Activated CD4-positive, CD25-positive, alpha-beta regulatory T cell treated with anti-CD3 and anti-CD28 coated beads, Interleukin-2, amount 50 U/mL, for 24 hours (primary cell): ENCODE data around the gene FRMD4B.
A peak's percentile ranks its signal among the peaks of the same experiment; 100 is the strongest.

Source experiments
- ATAC-seq, 2 donors: fragments of 150-1000 bp; cut with Tn5 transposase; one replicate each; pipeline ENCODE4 v1.10.0; 2021; ENCODE audit warnings: mild to moderate bottlenecking in 1 of 2, moderate library complexity in 1 of 2

FRMD4B gene

DNA sequence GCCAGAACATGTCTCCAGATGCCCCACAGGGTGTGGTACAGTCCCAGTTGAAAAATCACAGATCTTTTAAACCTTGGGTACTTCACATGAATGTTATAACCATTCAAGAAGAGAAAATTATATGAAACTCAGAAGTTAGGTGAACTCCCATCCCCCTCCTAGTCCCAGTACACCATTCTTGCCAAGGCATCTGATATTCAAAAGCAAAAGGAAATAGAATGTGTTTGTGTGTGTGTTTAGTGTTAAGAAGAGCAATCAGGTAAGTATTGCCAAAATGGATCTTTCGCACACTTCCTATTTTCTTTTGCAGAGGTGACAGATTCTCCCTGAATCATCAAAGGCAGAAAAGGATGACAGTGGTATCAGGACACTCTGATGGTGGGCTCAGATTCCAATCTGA, 219.4 kb downstream of the FRMD4B start:
- no peak for ATAC-seq

DNA sequence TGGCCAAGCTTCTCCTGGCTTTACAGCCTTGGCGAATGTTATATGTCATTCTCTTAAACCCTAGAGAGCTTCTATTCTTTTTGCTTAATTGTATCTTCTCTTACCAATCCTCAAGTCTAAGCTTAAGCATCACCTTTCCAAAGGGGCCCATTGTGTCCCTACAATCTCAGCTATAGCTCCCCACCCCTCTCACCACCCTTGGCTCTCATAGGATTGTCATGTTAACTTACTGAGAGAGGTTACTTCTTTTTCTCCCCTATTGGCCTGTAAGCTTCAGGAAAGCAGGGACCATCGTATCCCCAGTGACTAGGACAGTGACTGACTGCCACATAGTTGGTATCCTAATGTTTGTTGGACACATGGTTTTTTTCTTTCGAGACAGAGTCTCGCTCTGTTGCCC, 220.1 kb downstream of the FRMD4B start:
- ATAC-seq, result no peak

GRCh38 chr3:69164296-69164695, 221.6 kb downstream of the FRMD4B start:
- no peak for ATAC-seq

- ATAC-seq, result no peak
These were observed 223.4 kb downstream of the FRMD4B start for GRCh38 chr3:69162308-69162980.

DNA sequence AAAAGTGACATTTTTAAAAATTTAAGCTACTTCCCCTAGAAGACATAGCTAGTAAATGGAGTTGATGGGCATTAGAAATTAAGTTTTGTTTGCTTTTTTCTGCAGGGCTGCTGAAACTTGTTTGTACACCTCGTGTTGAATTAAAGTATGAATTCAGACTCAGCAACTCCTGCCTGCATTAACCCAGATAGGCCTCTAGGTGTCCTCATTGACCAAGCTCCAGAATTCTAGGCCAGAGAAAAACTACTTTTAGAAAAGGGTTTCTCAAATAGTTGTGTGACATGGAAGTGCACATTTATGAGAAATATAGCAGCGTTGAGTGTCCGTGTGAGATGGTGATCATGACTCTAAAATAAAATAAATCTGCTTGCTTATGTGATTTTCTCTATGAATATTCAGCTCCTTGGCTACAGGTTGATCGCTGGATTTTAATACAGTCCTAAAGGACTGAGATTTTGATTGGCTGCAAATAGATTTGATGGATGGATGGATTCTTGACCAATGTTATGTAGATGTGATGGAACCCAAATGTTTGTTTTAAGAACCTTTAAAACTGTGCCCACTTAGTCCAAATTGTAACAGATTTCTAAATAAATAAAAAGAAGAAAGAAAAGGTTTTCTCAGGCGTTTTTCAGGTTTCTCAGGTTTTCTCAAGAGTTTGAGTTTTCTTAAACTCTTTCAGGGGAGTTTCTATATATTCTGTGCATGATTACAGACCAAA, 224.1 kb downstream of the FRMD4B start:
- ATAC-seq, result peak in 1 of 2 donors; percentile 55

GRCh38 chr3:69160525-69160924, 225.4 kb downstream of the FRMD4B start:
- peak in 1 of 2 donors; percentile 43 for ATAC-seq

DNA sequence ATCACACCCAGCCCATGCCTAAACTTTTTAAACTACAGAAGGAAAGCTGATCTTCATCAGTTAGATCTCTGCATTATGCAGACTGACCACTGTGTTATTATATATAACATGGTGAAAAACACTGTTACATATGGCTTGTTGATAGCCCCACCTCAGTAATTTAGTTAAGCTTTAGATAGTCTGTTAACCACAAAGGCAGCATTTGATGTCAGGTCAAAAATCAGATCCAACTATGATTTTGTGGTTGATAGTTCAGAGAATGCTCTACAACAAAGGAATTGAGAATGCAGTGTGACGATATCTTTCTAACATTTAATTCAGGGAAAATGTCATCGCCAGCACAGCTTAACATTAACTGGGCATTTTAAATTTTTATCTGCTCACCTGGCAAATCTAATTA, 225.8 kb downstream of the FRMD4B start:
- no peak for ATAC-seq

- ATAC-seq, result no peak
These were observed 236.3 kb downstream of the FRMD4B start for GRCh38 chr3:69149586-69149985.

GRCh38 chr3:69145688-69146087, 240.2 kb downstream of the FRMD4B start:
- no peak for ATAC-seq

DNA sequence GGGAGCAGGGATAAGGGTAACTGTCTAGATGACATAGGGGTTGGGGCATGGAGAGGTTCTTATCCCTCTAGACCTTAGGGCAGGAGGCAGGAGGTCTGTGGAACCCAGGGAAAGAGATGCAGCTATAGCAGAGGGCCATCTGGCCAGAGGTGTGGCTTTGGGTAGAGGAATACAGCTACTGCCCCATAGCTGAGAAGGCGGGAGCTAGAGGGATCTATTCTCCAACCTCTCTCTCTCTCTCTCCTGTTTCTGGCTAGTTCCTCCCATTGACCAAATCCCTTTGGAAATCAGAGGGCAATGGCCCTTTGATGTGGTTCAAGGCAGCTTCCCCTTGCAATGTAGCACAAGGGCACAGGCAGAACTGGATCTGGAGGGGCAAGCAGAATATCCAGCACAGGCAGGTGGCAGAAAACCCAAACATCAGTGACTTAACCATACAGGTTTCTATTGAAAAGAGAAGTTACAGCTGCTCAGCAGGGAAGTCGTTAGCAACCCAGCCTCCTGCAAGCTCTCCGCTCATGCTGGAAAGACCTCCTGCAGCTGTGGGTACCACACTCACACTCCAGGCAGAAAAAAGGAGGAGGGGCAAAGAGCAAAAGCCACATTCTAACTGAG, 241.2 kb downstream of the FRMD4B start:
- ATAC-seq, result no peak

DNA sequence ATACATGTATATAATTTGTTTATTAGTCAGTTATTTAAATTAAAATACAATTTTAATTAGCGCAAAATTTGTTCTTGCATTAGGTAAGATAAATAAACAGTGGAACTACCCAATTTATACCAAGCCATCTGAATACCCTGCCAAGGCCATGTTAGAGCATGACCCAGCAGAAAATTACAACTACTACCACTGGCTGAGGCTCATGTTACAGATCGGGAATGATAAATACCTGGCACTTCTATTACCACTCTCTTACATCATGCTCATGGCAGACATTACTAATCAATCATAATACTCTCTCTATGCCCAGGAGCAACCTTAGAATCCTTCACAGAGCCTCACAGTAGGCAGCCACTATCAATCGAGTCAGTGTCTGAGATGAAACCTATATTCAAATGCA, 242.3 kb downstream of the FRMD4B start:
- ATAC-seq, result no peak

DNA sequence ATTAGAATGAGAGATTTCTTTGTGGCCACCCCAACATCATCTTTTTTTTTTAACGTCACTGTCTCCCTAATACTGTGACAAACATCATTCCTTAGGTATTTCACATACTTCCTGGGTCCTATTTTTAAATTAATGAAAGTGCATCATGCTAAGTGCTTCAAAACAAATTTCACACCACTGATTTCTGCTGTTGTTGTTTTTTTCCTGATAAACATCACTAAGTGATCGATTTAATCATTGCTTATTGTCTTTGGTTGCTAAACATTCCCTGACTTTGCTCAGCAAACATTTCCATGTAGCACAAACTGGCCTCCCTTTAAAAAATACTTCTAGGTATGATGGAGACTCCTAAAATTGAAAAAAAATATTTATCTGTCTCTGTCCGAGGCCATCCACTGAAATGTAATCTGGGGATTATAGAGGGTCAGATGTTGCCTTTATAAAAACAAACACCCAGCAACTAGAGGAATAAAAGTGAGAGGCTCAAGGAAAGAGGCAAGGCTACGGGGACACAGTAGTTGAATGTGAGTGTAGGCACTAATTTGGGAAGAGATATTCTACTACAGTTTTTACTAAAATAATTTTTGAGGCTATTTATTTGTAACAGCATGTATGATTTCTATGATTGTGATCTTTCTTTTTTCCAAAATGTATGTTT, 243.0 kb downstream of the FRMD4B start:
- ATAC-seq, result no peak

- ATAC-seq, result no peak
These were observed 243.8 kb downstream of the FRMD4B start for GRCh38 chr3:69142090-69142489.

- ATAC-seq, result no peak
These were observed 244.6 kb downstream of the FRMD4B start for GRCh38 chr3:69141313-69141712.

DNA sequence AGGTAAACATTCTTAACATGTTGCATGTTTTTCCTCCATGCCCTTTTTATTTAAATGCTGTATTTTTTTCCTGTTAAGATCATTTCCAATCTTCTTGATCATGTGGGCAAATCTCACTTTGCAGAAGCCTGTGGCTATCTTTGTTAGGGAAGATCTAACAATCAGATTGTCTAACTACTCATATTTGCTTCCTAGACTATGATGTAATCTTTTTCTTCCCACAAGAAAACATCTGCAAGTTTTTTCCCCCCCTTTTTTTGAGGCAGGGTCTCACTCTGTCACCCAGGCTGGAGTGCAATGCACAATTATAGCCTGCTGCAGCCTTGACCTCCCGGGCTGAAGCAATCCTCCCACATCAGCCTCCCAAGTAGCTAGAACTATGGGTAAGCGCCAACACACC, 248.5 kb downstream of the FRMD4B start:
- no peak for ATAC-seq

DNA sequence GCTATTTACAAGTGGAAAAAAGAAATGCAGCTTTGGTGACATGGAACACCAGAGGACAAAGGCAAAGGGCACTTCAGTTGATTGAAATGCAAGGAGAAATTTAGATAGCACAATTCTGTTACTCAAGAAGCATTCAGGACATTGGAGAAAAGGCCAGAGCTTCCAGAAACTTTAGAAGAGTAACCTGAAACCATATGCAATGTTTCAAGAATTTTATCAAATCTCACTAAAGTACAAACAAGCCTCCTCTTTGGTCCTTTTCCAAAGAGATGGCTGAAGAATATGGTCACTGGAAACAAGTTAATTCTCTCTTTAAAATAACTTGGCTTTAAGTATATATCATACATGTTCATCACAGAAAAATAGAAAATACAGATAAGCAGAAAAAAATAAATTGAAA, 248.9 kb downstream of the FRMD4B start:
- no peak for ATAC-seq

DNA sequence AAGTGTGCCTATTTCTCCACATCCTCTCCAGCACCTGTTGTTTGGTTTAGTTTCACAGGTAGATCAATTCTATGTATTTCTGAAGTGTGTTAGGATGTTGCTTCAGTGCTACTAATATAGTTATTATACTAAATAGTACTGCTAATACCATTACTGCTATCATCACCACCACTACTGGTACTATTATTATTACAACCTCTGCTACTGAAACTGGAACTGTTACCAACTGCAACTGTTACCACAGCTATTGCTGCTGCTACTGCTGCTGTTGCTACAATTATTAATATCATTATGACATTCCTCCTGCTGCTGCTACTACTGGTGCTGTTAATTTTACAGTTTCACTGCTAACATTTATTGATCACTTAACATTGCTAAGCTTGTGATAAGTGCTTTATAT, 255.2 kb downstream of the FRMD4B start:
- ATAC-seq, result peak; percentile 56 to 86

DNA sequence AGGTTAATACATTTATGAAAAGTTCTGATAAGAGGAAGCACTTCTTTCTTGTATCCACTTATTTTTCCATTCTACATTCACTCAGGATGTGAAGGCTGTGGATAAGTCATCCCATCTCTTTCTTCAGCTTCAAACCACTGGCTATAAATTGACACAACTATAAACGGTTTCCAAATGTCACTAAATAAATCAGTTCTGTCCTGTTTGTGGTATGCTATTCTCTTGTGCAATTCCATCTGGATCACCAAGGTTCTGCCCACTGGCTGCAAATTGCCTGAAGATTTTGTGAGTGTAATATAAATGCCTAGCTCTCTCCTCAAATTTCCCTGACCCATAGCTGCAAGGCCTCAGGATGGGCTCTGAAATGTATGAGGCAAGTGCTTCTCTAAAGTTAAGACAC, 256.4 kb downstream of the FRMD4B start:
- no peak for ATAC-seq

GRCh38 chr3:69128509-69128908, 257.4 kb downstream of the FRMD4B start:
- ATAC-seq, result no peak

DNA sequence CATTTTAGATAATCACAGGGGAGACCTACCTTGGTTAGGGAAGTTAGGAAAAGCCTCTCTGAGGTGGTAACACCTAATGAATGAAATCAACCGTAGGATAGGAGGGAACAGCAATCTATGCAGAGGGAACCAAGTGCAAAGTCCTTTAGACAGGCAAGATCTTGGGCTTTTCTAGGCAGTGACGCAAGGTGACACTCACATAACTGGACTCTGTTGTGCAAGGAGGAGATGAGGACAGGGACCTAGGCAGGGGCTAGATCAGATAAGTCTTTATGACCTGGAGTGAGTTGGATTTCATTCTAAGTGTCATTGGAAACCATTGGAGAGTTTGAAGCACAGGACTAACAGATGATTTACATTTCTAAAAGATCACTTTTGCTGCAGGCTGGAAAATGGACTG, 258.9 kb downstream of the FRMD4B start:
- ATAC-seq, result no peak

DNA sequence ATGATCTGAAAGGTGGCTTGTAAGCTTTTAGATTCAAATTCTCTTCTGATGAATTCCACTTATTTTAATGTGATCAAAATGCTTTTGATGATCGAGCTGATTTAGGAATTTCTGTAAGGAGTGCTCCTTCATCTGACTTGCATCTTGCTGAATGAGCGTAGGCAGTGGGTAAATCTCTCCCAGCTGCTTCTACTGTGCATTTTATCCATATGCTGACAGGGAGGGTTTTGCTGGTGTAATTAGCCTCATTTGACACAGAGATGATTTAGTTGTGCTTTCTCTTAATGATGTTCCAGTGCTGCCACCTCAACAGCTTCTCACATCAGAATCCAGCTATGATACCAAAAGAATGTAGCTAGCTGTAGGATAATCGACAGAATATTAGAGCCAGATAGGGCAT, 259.7 kb downstream of the FRMD4B start:
- no peak for ATAC-seq

DNA sequence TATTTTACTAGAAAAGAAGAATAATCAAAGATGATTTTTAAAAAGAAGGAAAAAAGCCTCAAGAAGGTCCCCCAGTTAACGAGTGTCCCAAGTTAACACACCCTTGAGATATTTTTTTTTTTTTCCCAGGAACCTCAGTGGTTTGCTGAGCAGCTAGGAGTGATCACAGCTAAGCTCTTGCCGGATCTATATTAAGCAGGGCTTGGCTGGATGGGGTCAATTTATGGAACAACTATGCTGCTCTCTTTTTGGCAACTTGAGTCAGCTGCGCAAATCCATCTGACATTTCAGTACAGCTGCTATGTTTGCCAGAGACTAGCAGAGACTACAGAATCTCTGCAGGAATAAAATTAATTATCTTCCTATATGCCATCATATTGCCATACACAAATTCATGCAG, 263.5 kb downstream of the FRMD4B start, which contains the start of gene LMOD3:
Gene LMOD3, minus strand, starts transcription at position 193 of the 400 bp plus-strand sequence. CDS start 209 bp downstream, outside the sequence.
- no peak for ATAC-seq

DNA sequence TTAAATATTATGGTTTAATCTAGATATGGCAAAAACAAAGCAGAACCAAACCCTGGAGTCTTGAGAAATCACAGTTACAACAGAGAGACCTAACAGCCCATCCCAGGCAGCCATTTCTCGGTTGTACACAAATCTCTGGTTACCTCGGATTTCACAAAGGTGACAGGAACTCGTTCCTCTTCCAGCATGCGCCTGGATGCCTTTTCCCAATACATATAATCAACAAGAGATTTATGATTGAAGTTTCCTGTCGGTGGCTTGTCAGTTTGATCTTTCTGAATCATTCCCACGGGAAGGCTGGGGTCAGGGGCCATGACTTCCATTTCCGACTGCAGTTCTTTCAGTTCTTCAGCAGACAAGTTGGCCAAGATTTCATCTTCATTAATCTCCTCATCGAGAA, 263.9 kb downstream of the FRMD4B start:
- ATAC-seq, result no peak

- no peak for ATAC-seq
These were observed 264.4 kb downstream of the FRMD4B start for GRCh38 chr3:69121513-69121912.
